Measurements from ENCODE around the gene COL16A1. TPM values are rescaled to one million over a fixed set of nuclear protein-coding genes. Genes with fewer than 3 reads are reported as not detected.

Gene COL16A1
- polyA plus RNA-seq, 3 donors: 0.13 TPM; not detected in 2

GRCh38 chr1:31714442-31715086 is 10.7 kb upstream of the COL16A1 start:
- H3K4me3 ChIP-seq (replicated peaks in 1 of 3; ENCODE audit: low read depth in 2 of 3, low read length in 3 of 3): peak overlapping the region in 2 of 3 experiments; percentile 14 to 50
- Mint-ChIP-seq H3K9me3 (peaks cover 0 to 3% (median 0%) of the 10 kb centered on the region in 7 donors), H3K4me3 (peak overlapping the region; percentile 71 to 86), H3K27me3 (ENCODE audit: low read depth in 3 of 3) (peaks cover 48 to 60% (median 56%) of the 10 kb centered on the region in 3 donors), H3K4me1 (peaks cover 14% of the 10 kb centered on the region), H3K36me3 (no peaks in the 10 kb centered on the region), H3K27ac (no peak overlapping the region)
- H3K27me3 ChIP-seq (ENCODE audit: control insufficient read depth in 2 of 2, insufficient read depth in 2 of 2, low read length in 2 of 2): peaks cover 3 to 49% of the 10 kb centered on the region in 2 donors
- peak; percentile 23 for TF ChIP-seq CTCF (IDR thresholded peaks at IDR 0.05)
- H2AFZ ChIP-seq (ENCODE audit: insufficient read depth, low read depth, low read length, poor library complexity, severe bottlenecking): peak overlapping the region; percentile 69
- no peak for DNase-seq
- H3K4me1 ChIP-seq (ENCODE audit: control insufficient read depth in 1 of 2, insufficient read depth in 2 of 2, low read length in 2 of 2): peaks cover 15 to 20% of the 10 kb centered on the region in 2 donors
- H3K79me2 ChIP-seq (ENCODE audit: insufficient read depth, low read length): no peaks in the 10 kb centered on the region
- no peaks in the 10 kb centered on the region for H3K36me3 ChIP-seq (replicated peaks in 1 of 2; ENCODE audit: control insufficient read depth in 1 of 2, insufficient read depth in 2 of 2, low read length in 2 of 2)
- WGBS (ENCODE audit: insufficient coverage): 2% methylated on average over 22 of the region's 39 CpGs
- H3K27ac ChIP-seq (ENCODE audit: low read depth in 1 of 2, low read length in 2 of 2): no peak overlapping the region
- H3K9me3 ChIP-seq (replicated peaks in 1 of 2; ENCODE audit: control insufficient read depth in 1 of 2, insufficient read depth in 1 of 2, low read length in 2 of 2): no peaks in the 10 kb centered on the region
- intact Hi-C loops (cut with micrococcal nuclease): no loop called here
- no peaks in the 10 kb centered on the region for H4K20me1 ChIP-seq (ENCODE audit: insufficient read depth, low read length)
- no peak overlapping the region for H3K9ac ChIP-seq (ENCODE audit: insufficient read depth, low read length, poor library complexity, severe bottlenecking)
- peak overlapping the region; percentile 61 for H3K4me2 ChIP-seq (replicated peaks; ENCODE audit: extremely low read depth, low read length, poor library complexity, severe bottlenecking)

GRCh38 chr1:31712630-31713029 is 8.8 kb upstream of the COL16A1 start:
- Mint-ChIP-seq H3K27me3 (ENCODE audit: low read depth in 3 of 3) (peaks cover 45 to 58% (median 47%) of the 10 kb centered on the region in 3 donors), H3K27ac (no peak overlapping the region), H3K4me1 (peaks cover 18% of the 10 kb centered on the region), H3K9me3 (peaks cover 0 to 3% (median 0%) of the 10 kb centered on the region in 7 donors), H3K36me3 (no peaks in the 10 kb centered on the region), H3K4me3 (peak overlapping the region in 1 of 2 donors; percentile 16)
- H3K79me2 ChIP-seq (ENCODE audit: insufficient read depth, low read length): no peaks in the 10 kb centered on the region
- no peak overlapping the region for H3K4me2 ChIP-seq (replicated peaks; ENCODE audit: extremely low read depth, low read length, poor library complexity, severe bottlenecking)
- H2AFZ ChIP-seq (ENCODE audit: insufficient read depth, low read depth, low read length, poor library complexity, severe bottlenecking): no peak overlapping the region
- intact Hi-C loops (cut with micrococcal nuclease): no loop called here
- H3K36me3 ChIP-seq (replicated peaks in 1 of 2; ENCODE audit: control insufficient read depth in 1 of 2, insufficient read depth in 2 of 2, low read length in 2 of 2): no peaks in the 10 kb centered on the region
- H3K9ac ChIP-seq (ENCODE audit: insufficient read depth, low read length, poor library complexity, severe bottlenecking): no peak overlapping the region
- H3K4me1 ChIP-seq (ENCODE audit: control insufficient read depth in 1 of 2, insufficient read depth in 2 of 2, low read length in 2 of 2): peaks cover 15 to 20% of the 10 kb centered on the region in 2 donors
- no peaks in the 10 kb centered on the region for H3K9me3 ChIP-seq (replicated peaks in 1 of 2; ENCODE audit: control insufficient read depth in 1 of 2, insufficient read depth in 1 of 2, low read length in 2 of 2)
- H4K20me1 ChIP-seq (ENCODE audit: insufficient read depth, low read length): no peaks in the 10 kb centered on the region
- 100% methylated on average over 1 of the region's 1 CpG for WGBS (ENCODE audit: insufficient coverage)
- TF ChIP-seq CTCF (IDR thresholded peaks at IDR 0.05): no peak
- no peak overlapping the region for H3K4me3 ChIP-seq (replicated peaks in 1 of 3; ENCODE audit: low read depth in 2 of 3, low read length in 3 of 3)
- DNase-seq: no peak
- peaks cover 3 to 47% of the 10 kb centered on the region in 2 donors for H3K27me3 ChIP-seq (ENCODE audit: control insufficient read depth in 2 of 2, insufficient read depth in 2 of 2, low read length in 2 of 2)
- no peak overlapping the region for H3K27ac ChIP-seq (ENCODE audit: low read depth in 1 of 2, low read length in 2 of 2)

All from CD14-positive monocyte (primary cell).